Activated naive CD4-positive, alpha-beta T cell treated with anti-CD3 and anti-CD28 coated beads for 36 hours (primary cell): Measurements from ENCODE around the gene WDR81. TPM values are rescaled to one million over a fixed set of nuclear protein-coding genes. Genes with fewer than 3 reads are reported as not detected.

Experiments used
- CTCF ChIA-PET: fragments of 350-600 bp; sonication (Branson Sonifier 250); formaldehyde crosslinking; loops from one replicate; lab custom pipeline; 2021; ENCODE audit warnings: antibody characterized with exemption; lab: Charles Lee
- DNase-seq: peaks from one replicate; pipeline ENCODE4 v3.0.0-alpha.2; 2020
- H3K27ac Mint-ChIP-seq: one replicate; pipeline ENCODE4 v1.8.0; 2021; ENCODE audit warnings: mild to moderate bottlenecking, mixed read lengths
- H3K27me3 Mint-ChIP-seq: one replicate; pipeline ENCODE4 v1.8.0; 2021; ENCODE audit warnings: low read depth, mixed read lengths
- H3K36me3 Mint-ChIP-seq: one replicate; pipeline ENCODE4 v1.8.0; 2021; ENCODE audit warnings: low read depth, mixed read lengths
- H3K4me1 Mint-ChIP-seq: one replicate; pipeline ENCODE4 v1.8.0; 2021; ENCODE audit warnings: low read depth, mixed read lengths
- H3K4me3 Mint-ChIP-seq: one replicate; pipeline ENCODE4 v1.8.0; 2021; ENCODE audit warnings: mild to moderate bottlenecking, moderate library complexity, mixed read lengths
- H3K9me3 Mint-ChIP-seq: one replicate; pipeline ENCODE4 v1.8.0; 2021; ENCODE audit warnings: mixed read lengths
- intact Hi-C: fragments of 100-400 bp; cut with micrococcal nuclease; formaldehyde crosslinking; loops from one replicate; pipeline ENCODE4 v1.15.1; 2023
- total RNA-seq, 2 experiments: library from RNA; stranded (reverse); gene quantifications; one replicate each; pipeline ENCODE4 v1.2.3, GENCODE V29; 2021

WDR81 gene
- total RNA-seq, 2 experiments from 2014 or later: 2.9 to 3.7 TPM

- H3K27ac Mint-ChIP-seq: no peak overlapping the region
- no peak overlapping the region for H3K4me3 Mint-ChIP-seq
- H3K4me1 Mint-ChIP-seq: no peaks in the 10 kb centered on the region
- peaks cover 27% of the 10 kb centered on the region for H3K36me3 Mint-ChIP-seq
- no peaks in the 10 kb centered on the region for H3K9me3 Mint-ChIP-seq
- H3K27me3 Mint-ChIP-seq: no peaks in the 10 kb centered on the region
- intact Hi-C loops: loop anchor here (5.0 kb wide), 1 partner anchor 60 kb away; the partner anchor contains the start of gene WDR81
- DNase-seq: no peak
- CTCF ChIA-PET: interaction anchor here (1.3 to 2.6 kb wide), 3 partner anchors 33 to 114 kb away, joined by 3 to 13 read pairs (median 3); no protein-coding TSS in a partner anchor
These were observed 57.7 kb downstream of the WDR81 start for GRCh38 chr17:1782171-1782567.

GRCh38 chr17:1783271-1783670 is 58.8 kb downstream of the WDR81 start:
- no peaks in the 10 kb centered on the region for H3K27me3 Mint-ChIP-seq

GRCh38 chr17:1783834-1784611 is 59.5 kb downstream of the WDR81 start:
- Mint-ChIP-seq H3K27me3 (no peaks in the 10 kb centered on the region), H3K4me1 (no peaks in the 10 kb centered on the region), H3K36me3 (peaks cover 25% of the 10 kb centered on the region), H3K9me3 (no peaks in the 10 kb centered on the region), H3K27ac (peak overlapping the region; percentile 58), H3K4me3 (no peak overlapping the region)
- intact Hi-C loops: loop anchor here (1.0 to 5.0 kb wide), 2 partner anchors 62 to 115 kb away; partner anchors contain the start of gene WDR81
- CTCF ChIA-PET: interaction anchor here (0.7 to 2.6 kb wide), 6 partner anchors 63 to 524 kb away, joined by 3 to 13 read pairs (median 3); no protein-coding TSS in a partner anchor
- no peak for DNase-seq

More at GRCh38 chr17:1783271-1783670, 58.8 kb downstream of the WDR81 start:
- H3K36me3 Mint-ChIP-seq: peaks cover 25% of the 10 kb centered on the region
- intact Hi-C loops: loop anchor here (5.0 kb wide), 1 partner anchor 61 kb away; the partner anchor contains the start of gene WDR81
- no peak overlapping the region for H3K27ac Mint-ChIP-seq
- no peak overlapping the region for H3K4me3 Mint-ChIP-seq
- CTCF ChIA-PET: interaction anchor here (0.7 to 2.6 kb wide), 3 partner anchors 62 to 115 kb away, joined by 3 to 13 read pairs (median 3); no protein-coding TSS in a partner anchor
- no peaks in the 10 kb centered on the region for H3K4me1 Mint-ChIP-seq
- H3K9me3 Mint-ChIP-seq: no peaks in the 10 kb centered on the region
- DNase-seq: no peak

GRCh38 chr17:1785930-1786329 is 61.4 kb downstream of the WDR81 start:
- intact Hi-C loops: no loop called here
- Mint-ChIP-seq H3K4me3 (no peak overlapping the region), H3K27ac (no peak overlapping the region), H3K27me3 (no peaks in the 10 kb centered on the region), H3K9me3 (no peaks in the 10 kb centered on the region), H3K4me1 (no peaks in the 10 kb centered on the region), H3K36me3 (peaks cover 25% of the 10 kb centered on the region)
- CTCF ChIA-PET: no interaction called here
- no peak for DNase-seq

GRCh38 chr17:1786708-1787107 is 62.2 kb downstream of the WDR81 start:
- DNase-seq: no peak
- CTCF ChIA-PET: no interaction called here
- intact Hi-C loops: no loop called here
- H3K27ac Mint-ChIP-seq: no peak overlapping the region
- H3K4me3 Mint-ChIP-seq: no peak overlapping the region
- no peaks in the 10 kb centered on the region for H3K9me3 Mint-ChIP-seq
- peaks cover 22% of the 10 kb centered on the region for H3K36me3 Mint-ChIP-seq
- H3K4me1 Mint-ChIP-seq: no peaks in the 10 kb centered on the region
- H3K27me3 Mint-ChIP-seq: no peaks in the 10 kb centered on the region

GRCh38 chr17:1787301-1787902 is 62.9 kb downstream of the WDR81 start:
- intact Hi-C loops: no loop called here
- Mint-ChIP-seq H3K4me1 (no peaks in the 10 kb centered on the region), H3K9me3 (no peaks in the 10 kb centered on the region), H3K27ac (no peak overlapping the region), H3K4me3 (no peak overlapping the region), H3K36me3 (peaks cover 20% of the 10 kb centered on the region), H3K27me3 (no peaks in the 10 kb centered on the region)
- DNase-seq: no peak
- CTCF ChIA-PET: no interaction called here

Other genes starting within 250 kb of the WDR81 start
- 10 to 100 TPM; 14.6 to 14.7 TPM for gene MYO1C, start 232.0 kb upstream of the WDR81 start, total RNA-seq
- 10 to 100 TPM; 17.1 to 18.2 TPM for gene INPP5K, start 208.1 kb upstream of the WDR81 start, total RNA-seq
- gene PITPNA, start 161.9 kb upstream of the WDR81 start, total RNA-seq: 10 to 100 TPM; 23.4 to 26.6 TPM
- under 1 TPM; 0.12 to 0.14 TPM for gene SLC43A2, start 95.9 kb upstream of the WDR81 start, total RNA-seq
- under 1 TPM; 0.43 to 0.57 TPM for gene SCARF1, start 79.0 kb upstream of the WDR81 start, total RNA-seq
- 1 to 10 TPM; 1.0 to 1.1 TPM for gene RILP, start 74.8 kb upstream of the WDR81 start, total RNA-seq
- 100 to 1,000 TPM; 458 to 479 TPM for gene PRPF8, start 39.8 kb upstream of the WDR81 start, total RNA-seq
- under 1 TPM; 0.05 TPM for gene TLCD2, start 14.3 kb upstream of the WDR81 start, total RNA-seq
- gene SERPINF2, start 18.2 kb downstream of the WDR81 start, total RNA-seq: not detected
- not detected for gene SERPINF1, start 37.4 kb downstream of the WDR81 start, total RNA-seq
- 10 to 100 TPM; 18.7 to 22.0 TPM for gene SMYD4, start 105.2 kb downstream of the WDR81 start, total RNA-seq
- gene RPA1, start 105.3 kb downstream of the WDR81 start, total RNA-seq: 100 to 1,000 TPM; 177 to 188 TPM